Globus pallidus (tissue), 1 donor: ENCODE data around the gene TMEM107.

Source experiments
- DNase-seq: peaks from one replicate; pipeline ENCODE4 v3.0.0-alpha.2; 2015; ENCODE audit warnings: low spot score

Gene TMEM107

DNA sequence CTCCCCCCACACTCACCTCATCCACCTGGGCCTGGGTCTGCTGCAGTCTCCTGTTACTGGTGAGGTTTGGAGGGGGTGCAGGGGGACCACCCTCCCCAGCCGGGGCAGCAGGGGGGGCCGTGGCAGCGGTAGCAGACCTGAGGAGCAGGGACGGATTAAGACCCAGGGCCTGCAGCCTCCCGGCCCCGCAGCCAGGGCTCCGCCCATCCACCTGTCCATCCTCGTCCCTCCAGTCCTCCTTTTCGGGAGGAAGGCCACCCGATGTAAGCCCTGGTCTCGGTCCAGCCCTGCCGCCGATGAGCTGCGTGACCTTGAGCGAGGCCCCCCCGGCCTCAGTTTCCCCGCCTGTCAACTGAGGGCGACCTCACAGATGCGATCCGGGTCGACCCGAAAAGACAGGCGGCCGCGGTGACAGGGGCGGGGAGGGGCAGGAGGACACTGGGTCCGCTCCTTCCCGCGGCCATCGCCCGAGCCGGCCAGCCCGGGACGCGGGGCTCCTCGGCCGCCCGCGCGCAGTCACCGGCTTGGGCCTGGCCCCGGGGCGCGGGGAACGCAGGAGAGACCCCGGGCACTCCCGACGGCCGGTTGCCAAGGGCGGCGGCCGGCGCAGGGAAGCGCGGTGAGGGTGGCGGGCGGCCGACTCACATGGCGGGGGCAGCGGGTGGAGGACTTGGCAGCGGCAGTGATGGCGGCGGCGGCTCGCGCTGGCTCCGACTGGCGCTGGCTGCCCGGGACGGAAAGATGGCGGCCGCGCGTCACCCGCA is 13.8 kb downstream of the TMEM107 start, which contains the start of gene VAMP2:
Gene VAMP2, minus strand, starts transcription at position 716 of the 764 bp plus-strand sequence. Its CDS starts 69 bp downstream, at position 647.
- DNase-seq = peak; percentile 73

DNA sequence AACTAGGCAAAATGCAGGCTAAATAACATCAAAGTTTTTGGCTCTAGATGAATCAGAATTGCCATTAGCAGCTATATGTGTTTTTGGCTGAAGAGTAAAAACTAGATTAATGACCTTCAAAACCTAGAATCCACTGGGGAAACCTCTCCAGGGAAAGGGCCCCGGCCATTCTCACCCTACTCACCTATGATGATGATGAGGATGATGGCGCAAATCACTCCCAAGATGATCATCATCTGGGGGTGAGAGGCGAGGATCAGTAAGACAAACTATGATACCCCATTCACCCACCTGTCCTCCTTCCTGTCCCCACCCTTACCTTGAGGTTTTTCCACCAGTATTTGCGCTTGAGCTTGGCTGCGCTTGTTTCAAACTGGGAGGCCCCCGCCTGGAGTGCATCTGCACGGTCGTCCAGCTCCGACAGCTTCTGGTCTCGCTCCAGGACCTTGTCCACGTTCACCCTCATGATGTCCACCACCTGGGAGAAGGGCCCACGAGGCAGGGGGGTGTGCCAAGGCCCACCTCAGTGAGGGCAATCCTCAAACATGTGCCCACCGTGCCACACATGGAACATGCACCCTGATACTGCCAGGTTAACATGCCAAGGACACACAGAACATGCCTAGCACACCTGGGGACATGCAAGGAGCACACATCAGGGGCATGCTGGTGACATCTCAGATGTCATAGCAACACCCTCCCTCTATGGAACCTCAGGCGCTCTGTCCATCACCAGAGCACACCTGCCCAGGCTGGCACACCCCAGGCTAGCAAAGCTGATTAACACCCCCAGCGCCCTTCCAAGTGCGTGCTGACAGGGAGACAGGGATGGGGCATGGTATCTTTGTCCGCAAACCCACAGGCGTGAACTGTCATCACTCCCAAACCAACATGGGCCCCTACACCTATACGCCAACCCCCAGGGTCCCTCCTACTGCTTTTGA is 14.6 kb downstream of the TMEM107 start:
- DNase-seq = no peak

- no peak for DNase-seq
Observed at GRCh38 chr17:8160741-8161221, 15.4 kb downstream of the TMEM107 start.

DNA sequence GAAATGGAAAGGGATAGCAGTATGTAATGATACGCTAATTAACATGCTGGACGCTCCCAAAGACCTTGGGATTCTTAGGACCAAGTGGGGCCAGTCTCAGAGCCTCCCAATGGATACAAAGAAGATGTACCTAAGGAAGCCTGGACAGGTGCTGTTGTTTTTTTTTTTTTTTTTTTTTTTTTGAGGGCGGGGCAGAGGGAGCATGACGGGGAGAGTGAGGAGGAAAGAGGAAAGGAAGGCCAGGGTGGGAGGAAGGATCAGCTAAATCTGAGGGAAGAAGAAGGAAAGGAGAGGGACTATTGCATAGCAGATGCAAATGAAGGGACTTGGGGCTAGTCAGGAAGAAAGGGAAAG is 16.0 kb downstream of the TMEM107 start:
- DNase-seq = no peak

- DNase-seq = no peak
Observed at GRCh38 chr17:8159459-8160223, 16.5 kb downstream of the TMEM107 start.

DNA sequence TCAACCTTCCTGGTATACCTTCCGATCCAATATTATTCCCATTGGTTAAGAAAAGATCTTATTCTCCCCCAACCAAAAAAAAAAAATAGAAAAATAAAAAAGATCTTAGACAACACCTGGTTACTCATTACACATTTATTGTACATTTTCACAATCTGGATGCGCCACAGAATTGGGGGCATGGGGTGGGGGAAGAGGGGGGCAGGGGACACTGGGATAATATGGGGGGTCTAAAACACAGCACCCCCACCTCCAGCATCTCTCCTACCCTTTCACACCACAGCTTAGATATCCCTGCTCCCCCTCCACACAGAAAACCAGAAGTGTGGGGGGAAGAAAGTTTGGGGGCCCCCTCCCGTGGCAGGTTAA is 17.2 kb downstream of the TMEM107 start:
- no peak for DNase-seq

- DNase-seq = peak; percentile 89
Observed at GRCh38 chr17:8158267-8159031, 17.7 kb downstream of the TMEM107 start.

GRCh38 chr17:8156246-8156992 is 19.8 kb downstream of the TMEM107 start:
- peak; percentile 100 for DNase-seq

DNA sequence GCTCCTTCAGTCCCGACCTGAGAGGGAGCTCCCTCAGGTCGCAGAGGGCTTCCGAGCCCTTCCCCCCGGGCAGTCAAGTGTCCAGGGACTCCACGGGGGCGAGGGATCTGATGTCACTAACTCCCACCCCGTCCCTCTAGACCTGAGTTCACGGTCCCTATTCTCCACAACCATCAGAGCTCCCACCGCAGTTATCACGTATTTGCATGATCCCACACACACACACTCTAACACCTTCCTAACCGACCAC is 20.3 kb downstream of the TMEM107 start:
- DNase-seq = no peak

GRCh38 chr17:8155231-8155995 is 20.8 kb downstream of the TMEM107 start:
- DNase-seq = no peak

- DNase-seq = no peak
Observed at GRCh38 chr17:8154608-8155155, 21.5 kb downstream of the TMEM107 start.

GRCh38 chr17:8153957-8154607 is 22.1 kb downstream of the TMEM107 start:
- peak; percentile 95 for DNase-seq

- peak; percentile 78 for DNase-seq
Observed at GRCh38 chr17:8153525-8153956, 22.6 kb downstream of the TMEM107 start.

DNA sequence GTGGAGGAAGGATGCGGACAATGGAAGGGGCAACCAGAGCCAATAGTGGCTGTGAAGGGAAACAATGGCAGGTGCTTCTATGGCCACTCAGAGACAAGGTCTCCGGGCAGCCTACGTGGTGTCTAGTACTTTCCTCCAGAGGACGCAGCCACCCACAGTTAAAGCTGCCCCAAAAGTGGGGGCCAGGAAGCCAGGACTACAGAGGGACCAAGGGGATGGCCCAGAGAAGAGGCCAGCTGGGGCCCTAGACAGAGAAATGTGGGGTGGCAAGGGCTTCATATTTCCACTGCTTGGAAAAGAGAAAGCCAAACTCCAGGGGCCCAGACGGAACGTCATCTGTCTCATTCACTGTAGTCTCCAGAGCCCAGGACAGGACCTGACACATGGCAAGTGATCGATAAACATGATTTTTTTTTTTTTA is 23.1 kb downstream of the TMEM107 start:
- no peak for DNase-seq

- peak; percentile 91 for DNase-seq
Observed at GRCh38 chr17:8152112-8152775, 23.9 kb downstream of the TMEM107 start, which contains the start of gene PER1. Gene PER1, minus strand, starts transcription at chr17:8152404. Its CDS starts 1,698 bp downstream, at chr17:8150706.

- DNase-seq = peak; percentile 69
Observed at GRCh38 chr17:8151641-8152111, 24.5 kb downstream of the TMEM107 start.

DNA sequence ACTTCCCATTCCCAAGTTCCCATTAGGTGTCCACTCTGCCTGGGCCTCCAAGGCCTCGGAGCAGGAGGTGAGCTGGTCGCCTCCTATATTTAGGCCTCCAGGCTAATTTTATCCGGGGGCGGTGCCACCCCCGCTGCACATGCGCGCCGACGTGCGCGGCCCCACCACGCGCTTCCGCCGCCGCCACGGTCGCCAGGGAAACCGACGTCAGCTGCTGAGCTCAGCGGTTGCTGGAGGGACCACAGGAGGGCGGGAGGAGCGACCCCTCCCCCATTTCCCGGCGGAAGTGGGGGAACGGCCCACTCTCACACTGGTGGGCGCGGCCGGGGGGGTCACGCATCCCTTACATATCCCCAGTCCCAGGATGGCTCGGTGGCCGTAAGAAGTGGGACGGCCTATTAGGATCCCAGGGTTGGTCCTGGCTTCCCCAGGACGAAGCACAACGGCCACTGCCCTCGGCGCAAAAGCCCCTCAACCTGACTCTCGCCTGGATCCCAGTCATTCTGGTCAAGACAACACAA is 25.0 kb downstream of the TMEM107 start:
- peak; percentile 82 for DNase-seq
